SJSA1 (cell line): ENCODE results near the gene RANBP17. TPM values are rescaled to one million over a fixed set of nuclear protein-coding genes. Genes with fewer than 3 reads are reported as not detected.

Experiments
- DNase-seq, 2 experiments: peaks; one replicate each; pipeline ENCODE4 v3.0.0-alpha.2; 2015 to 2020; ENCODE audit warnings: low spot score in 2 of 2, low read depth in 1 of 2
- H3K27ac ChIP-seq: fragments of 250-450 bp; sonication (Bioruptor Pico); 2 replicates; pipeline ENCODE4 v1.5.1; 2020; ENCODE audit warnings: mild to moderate bottlenecking, moderate library complexity
- H3K27me3 ChIP-seq: fragments of 250-450 bp; sonication (Bioruptor Pico); replicated peaks from 2 replicates; pipeline ENCODE4 v1.5.1; 2020; ENCODE audit warnings: mild to moderate bottlenecking, moderate library complexity
- H3K36me3 ChIP-seq: fragments of 250-450 bp; sonication (Bioruptor Pico); 2 replicates; pipeline ENCODE4 v1.5.1; 2020; ENCODE audit warnings: mild to moderate bottlenecking
- H3K4me1 ChIP-seq: fragments of 250-450 bp; sonication (Bioruptor Pico); replicated peaks from 2 replicates; pipeline ENCODE4 v1.6.1; 2021; ENCODE audit warnings: mild to moderate bottlenecking
- H3K4me3 ChIP-seq: fragments of 250-450 bp; sonication (Bioruptor Pico); 2 replicates; pipeline ENCODE4 v1.5.1; 2020; ENCODE audit warnings: mild to moderate bottlenecking
- H3K9me3 ChIP-seq: fragments of 250-450 bp; sonication (Bioruptor Pico); replicated peaks from 2 replicates; pipeline ENCODE4 v1.5.1; 2020; ENCODE audit warnings: mild to moderate bottlenecking
- total RNA-seq: library from RNA; depleted of rRNA; stranded (reverse); fragments of >200 nt; shearing (Covaris generic); gene quantifications from 2 replicates; pipeline ENCODE4 v1.2.3, GENCODE V29; 2014

RANBP17 gene
- total RNA-seq, 1 experiment from 2014 or later = 24.6 TPM

DNA sequence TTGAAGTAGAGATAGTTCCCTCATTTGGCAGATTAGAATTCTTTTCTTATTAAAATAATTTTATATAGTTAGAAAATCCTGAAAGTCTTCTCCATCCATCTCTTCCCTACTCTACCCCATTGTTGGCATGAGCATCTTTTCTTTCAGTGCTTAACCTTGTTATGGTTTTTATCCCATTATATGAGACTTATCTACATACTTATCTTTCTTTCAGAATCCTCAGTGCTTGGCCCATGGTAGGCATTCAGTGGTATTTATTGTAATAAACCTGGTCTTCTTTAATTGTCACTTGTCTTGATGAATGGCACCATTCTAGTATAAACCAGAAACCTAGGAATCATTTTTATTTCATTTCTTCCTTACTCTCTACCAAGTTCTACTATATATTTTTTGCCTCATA is 277.4 kb downstream of the RANBP17 start:
- H3K4me3 ChIP-seq = no peak overlapping the region
- no peaks in the 10 kb centered on the region for H3K36me3 ChIP-seq
- no peaks in the 10 kb centered on the region for H3K27me3 ChIP-seq
- 0 out of 2 replicates have a peak, but pooled peaks cover 7% of the 10 kb centered on the region for H3K4me1 ChIP-seq
- no peak overlapping the region for H3K27ac ChIP-seq
- no peaks in the 10 kb centered on the region for H3K9me3 ChIP-seq
- DNase-seq = no peak

DNA sequence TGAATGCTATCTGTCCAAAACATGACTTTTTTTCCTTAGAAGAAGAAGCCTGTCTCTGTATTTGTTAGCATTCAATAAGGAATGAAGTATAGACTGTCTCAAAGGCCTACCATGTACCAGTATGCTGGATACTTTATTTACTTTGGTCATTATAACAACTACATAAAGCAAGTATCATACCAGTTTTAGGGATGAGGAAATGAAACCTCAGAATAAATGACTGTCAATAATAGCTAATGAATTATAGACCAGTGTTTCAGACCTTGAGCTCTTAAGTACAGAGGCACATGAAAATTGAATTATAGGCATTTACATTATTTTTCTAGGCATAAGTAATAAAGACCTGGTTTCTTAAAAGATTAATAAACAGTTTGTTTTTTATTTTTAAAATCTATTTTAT is 280.8 kb downstream of the RANBP17 start:
- DNase-seq = no peak
- Histone ChIP-seq H3K27me3 (no peaks in the 10 kb centered on the region), H3K9me3 (no peaks in the 10 kb centered on the region), H3K4me3 (no peak overlapping the region), H3K27ac (no peak overlapping the region), H3K36me3 (no peaks in the 10 kb centered on the region), H3K4me1 (0 out of 2 replicates have a peak, but pooled peaks cover 7% of the 10 kb centered on the region)

DNA sequence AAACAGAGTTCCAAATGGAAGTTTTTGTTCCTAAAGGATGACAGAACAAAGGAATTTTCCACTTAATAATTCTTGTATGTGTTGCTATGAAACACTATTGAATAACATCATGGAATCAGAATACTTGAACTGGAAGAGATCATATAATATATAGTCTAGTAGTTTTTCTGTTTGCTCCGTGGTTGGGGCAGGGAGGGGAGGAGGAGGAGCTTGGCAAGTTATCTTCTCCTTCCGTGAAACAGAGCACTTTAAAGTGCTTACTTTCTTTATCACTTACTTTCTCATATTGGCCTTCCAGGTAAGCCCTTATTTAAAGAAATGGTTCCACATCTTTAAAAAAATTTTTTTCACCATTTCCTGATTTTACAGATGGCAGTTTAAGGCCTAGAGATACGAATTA is 281.4 kb downstream of the RANBP17 start:
- Histone ChIP-seq H3K27ac (no peak overlapping the region), H3K4me1 (0 out of 2 replicates have a peak, but pooled peaks cover 4% of the 10 kb centered on the region), H3K4me3 (no peak overlapping the region), H3K9me3 (no peaks in the 10 kb centered on the region), H3K36me3 (no peaks in the 10 kb centered on the region), H3K27me3 (no peaks in the 10 kb centered on the region)
- DNase-seq = no peak

DNA sequence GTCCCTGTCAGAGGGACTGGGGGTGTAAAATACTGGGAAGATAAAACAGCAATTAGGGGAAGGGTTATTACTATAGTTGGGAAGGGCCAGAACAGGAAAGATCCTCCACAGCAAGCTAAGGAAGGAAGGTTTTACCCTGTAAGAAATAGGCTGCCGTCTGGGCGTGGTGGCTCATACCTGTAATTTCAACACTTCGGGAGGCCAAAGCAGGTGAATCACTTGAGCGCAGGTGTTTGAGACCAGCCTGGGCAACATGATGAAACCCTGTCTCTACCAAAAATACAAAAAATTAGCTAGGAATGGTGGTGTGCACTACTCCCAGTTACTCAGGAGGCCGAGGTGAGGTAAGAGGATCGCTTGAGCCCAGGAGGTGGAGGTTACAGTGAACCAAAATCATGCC is 282.1 kb downstream of the RANBP17 start:
- Histone ChIP-seq H3K27ac (no peak overlapping the region), H3K9me3 (no peaks in the 10 kb centered on the region), H3K4me1 (no peaks in the 10 kb centered on the region), H3K4me3 (no peak overlapping the region), H3K27me3 (no peaks in the 10 kb centered on the region), H3K36me3 (no peaks in the 10 kb centered on the region)
- no peak for DNase-seq

- no peaks in the 10 kb centered on the region for H3K9me3 ChIP-seq
- DNase-seq = no peak
- H3K36me3 ChIP-seq = no peaks in the 10 kb centered on the region
- no peak overlapping the region for H3K27ac ChIP-seq
- H3K4me3 ChIP-seq = no peak overlapping the region
- no peaks in the 10 kb centered on the region for H3K4me1 ChIP-seq
- no peaks in the 10 kb centered on the region for H3K27me3 ChIP-seq
These were observed 287.5 kb downstream of the RANBP17 start for GRCh38 chr5:171149333-171149732.

GRCh38 chr5:171149772-171150171 is 288.0 kb downstream of the RANBP17 start:
- DNase-seq = no peak
- no peaks in the 10 kb centered on the region for H3K9me3 ChIP-seq
- H3K27me3 ChIP-seq = no peaks in the 10 kb centered on the region
- no peaks in the 10 kb centered on the region for H3K4me1 ChIP-seq
- no peak overlapping the region for H3K27ac ChIP-seq
- no peak overlapping the region for H3K4me3 ChIP-seq
- no peaks in the 10 kb centered on the region for H3K36me3 ChIP-seq

DNA sequence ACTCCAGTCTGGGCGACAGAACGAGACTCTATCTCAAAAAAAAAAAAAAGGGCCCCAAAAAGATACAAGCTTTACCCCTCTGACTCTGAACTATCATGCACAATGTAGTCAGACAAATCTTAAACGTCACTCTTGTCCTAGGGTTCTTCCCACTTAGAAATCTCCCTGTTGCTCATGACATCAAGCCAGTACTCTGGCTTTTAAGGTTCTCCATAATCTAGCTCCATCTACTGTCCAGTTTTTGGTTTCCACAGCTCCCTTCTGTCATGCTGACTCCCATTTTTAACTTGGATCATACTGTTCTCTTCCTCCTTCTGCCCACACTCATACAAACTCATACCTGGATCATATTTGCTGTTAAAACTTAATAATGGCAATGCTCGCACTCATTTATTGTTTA is 290.6 kb downstream of the RANBP17 start:
- peak in 1 of 2 experiments; percentile 20 for DNase-seq
- Histone ChIP-seq H3K4me1 (no peaks in the 10 kb centered on the region), H3K27ac (no peak overlapping the region), H3K9me3 (no peaks in the 10 kb centered on the region), H3K4me3 (no peak overlapping the region), H3K36me3 (no peaks in the 10 kb centered on the region), H3K27me3 (no peaks in the 10 kb centered on the region)

DNA sequence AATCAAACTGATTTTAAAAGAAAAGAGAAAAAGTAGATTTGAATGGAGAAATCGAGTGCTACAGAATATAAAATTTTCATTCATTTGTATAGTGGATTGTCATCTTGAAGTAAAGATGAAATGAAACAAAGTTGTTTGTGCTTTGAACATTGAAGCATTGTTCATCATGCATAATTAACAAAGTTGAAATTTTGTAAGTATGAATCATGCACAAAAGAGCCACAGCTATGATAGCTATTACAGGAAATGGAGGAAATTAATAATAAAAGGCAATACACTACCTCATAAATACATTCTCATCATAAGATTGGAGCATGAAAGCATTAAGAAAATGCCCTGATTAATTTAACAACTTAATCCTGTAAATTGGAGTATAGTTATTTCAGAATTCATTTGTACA is 293.8 kb downstream of the RANBP17 start:
- DNase-seq = no peak
- no peaks in the 10 kb centered on the region for H3K36me3 ChIP-seq
- no peaks in the 10 kb centered on the region for H3K4me1 ChIP-seq
- no peak overlapping the region for H3K4me3 ChIP-seq
- no peak overlapping the region for H3K27ac ChIP-seq
- H3K9me3 ChIP-seq = no peaks in the 10 kb centered on the region
- no peaks in the 10 kb centered on the region for H3K27me3 ChIP-seq

GRCh38 chr5:171157276-171157675 is 295.5 kb downstream of the RANBP17 start:
- DNase-seq = no peak
- Histone ChIP-seq H3K4me1 (no peaks in the 10 kb centered on the region), H3K27ac (no peak overlapping the region), H3K9me3 (no peaks in the 10 kb centered on the region), H3K4me3 (no peak overlapping the region), H3K27me3 (no peaks in the 10 kb centered on the region), H3K36me3 (no peaks in the 10 kb centered on the region)

DNA sequence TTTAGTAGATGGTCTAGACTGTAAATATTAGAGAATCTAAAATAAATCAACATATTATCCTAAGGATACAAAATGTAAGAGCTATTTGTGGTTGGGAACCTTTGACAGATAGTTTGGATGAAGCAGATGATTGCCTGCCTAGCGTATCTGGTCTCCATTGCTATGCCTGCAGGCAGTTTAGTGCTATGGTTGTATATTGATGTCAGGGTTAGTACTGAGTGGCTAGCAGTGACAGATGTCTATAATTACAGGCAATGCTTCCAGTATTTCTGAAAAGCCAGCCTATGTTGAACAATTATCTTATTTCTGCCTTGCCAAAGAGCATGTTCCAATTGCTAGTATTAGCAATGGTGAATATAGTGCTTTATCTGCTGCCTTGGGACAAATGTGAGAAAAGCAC is 296.0 kb downstream of the RANBP17 start:
- no peaks in the 10 kb centered on the region for H3K27me3 ChIP-seq
- no peak overlapping the region for H3K27ac ChIP-seq

GRCh38 chr5:171158581-171158980 is 296.8 kb downstream of the RANBP17 start:
- no peak overlapping the region for H3K27ac ChIP-seq
- no peaks in the 10 kb centered on the region for H3K27me3 ChIP-seq
- no peaks in the 10 kb centered on the region for H3K36me3 ChIP-seq
- no peaks in the 10 kb centered on the region for H3K9me3 ChIP-seq
- DNase-seq = no peak
- H3K4me1 ChIP-seq = no peaks in the 10 kb centered on the region
- H3K4me3 ChIP-seq = no peak overlapping the region

More for the DNA sequence above, 296.0 kb downstream of the RANBP17 start:
- Histone ChIP-seq H3K4me3 (no peak overlapping the region), H3K4me1 (no peaks in the 10 kb centered on the region), H3K9me3 (no peaks in the 10 kb centered on the region), H3K36me3 (no peaks in the 10 kb centered on the region)
- no peak for DNase-seq

DNA sequence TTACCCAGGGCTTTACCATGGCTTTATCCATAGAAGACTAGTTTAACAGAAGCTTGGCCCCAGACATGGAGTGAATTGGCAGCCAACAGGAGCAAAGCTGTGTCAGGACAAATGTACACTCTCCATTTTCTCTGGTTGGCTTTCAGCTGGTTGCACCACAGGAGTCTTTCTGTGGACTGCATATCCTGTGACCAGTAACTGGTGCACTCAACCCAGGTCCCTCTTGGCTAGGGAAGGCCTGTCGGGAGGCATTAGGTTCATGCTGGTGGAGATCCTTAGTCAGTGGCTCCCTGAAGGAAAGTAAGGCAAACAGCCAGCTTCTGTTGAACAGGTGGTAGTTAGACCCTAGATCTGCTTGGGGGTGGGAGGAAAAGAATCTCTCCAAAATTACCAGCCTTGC is 300.3 kb downstream of the RANBP17 start:
- no peak overlapping the region for H3K4me3 ChIP-seq
- H3K27ac ChIP-seq = no peak overlapping the region
- H3K4me1 ChIP-seq = no peaks in the 10 kb centered on the region
- no peak for DNase-seq
- no peaks in the 10 kb centered on the region for H3K36me3 ChIP-seq
- H3K27me3 ChIP-seq = no peaks in the 10 kb centered on the region
- no peaks in the 10 kb centered on the region for H3K9me3 ChIP-seq

DNA sequence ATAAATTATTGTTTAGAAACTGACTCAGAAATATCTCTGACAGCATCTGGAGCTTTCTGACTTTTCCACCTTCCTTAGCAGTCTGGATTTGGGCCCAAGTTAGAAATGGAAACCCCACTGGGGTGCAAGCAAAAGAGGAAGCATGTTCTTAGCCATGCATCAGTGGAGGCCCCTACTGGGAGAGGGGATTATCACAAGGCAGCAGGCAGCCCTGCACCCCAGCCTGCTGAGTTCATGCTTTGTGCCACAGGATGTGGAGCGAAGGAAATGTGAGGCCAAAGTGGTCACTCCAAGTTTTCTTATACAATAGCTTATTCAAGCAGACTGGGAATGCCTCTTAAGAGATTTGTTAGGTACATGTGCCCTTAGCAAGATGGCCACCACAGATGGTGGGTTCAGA is 300.8 kb downstream of the RANBP17 start:
- H3K27me3 ChIP-seq = no peaks in the 10 kb centered on the region
- H3K9me3 ChIP-seq = no peaks in the 10 kb centered on the region
- H3K36me3 ChIP-seq = no peaks in the 10 kb centered on the region
- no peak overlapping the region for H3K27ac ChIP-seq
- H3K4me3 ChIP-seq = no peak overlapping the region
- H3K4me1 ChIP-seq = no peaks in the 10 kb centered on the region
- DNase-seq = peak in 1 of 2 experiments; percentile 52

DNA sequence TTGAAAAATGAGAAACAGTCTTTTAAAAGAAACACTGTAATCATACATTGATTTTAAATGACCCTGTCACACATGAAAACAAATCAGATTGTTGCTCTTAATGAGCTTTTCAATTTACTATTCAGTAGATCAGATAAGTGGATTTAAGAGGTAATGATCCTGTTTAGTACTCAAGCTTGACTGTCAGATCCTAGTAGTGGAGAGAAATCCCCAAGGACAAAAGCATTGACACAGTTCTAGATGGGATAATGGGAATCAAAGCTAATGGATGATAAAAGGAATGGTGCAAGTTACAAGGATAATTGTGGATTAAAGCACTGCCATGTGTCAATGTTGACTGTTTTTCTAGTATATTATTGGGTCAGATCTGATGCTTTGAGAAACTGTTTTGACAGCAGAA is 304.9 kb downstream of the RANBP17 start:
- no peaks in the 10 kb centered on the region for H3K36me3 ChIP-seq
- no peaks in the 10 kb centered on the region for H3K9me3 ChIP-seq
- no peaks in the 10 kb centered on the region for H3K27me3 ChIP-seq
- H3K27ac ChIP-seq = no peak overlapping the region
- no peak overlapping the region for H3K4me3 ChIP-seq
- H3K4me1 ChIP-seq = no peaks in the 10 kb centered on the region
- no peak for DNase-seq

- Histone ChIP-seq H3K27ac (no peak overlapping the region), H3K4me1 (no peaks in the 10 kb centered on the region), H3K36me3 (no peaks in the 10 kb centered on the region), H3K9me3 (no peaks in the 10 kb centered on the region), H3K27me3 (no peaks in the 10 kb centered on the region), H3K4me3 (no peak overlapping the region)
- no peak for DNase-seq
These were observed 306.4 kb downstream of the RANBP17 start for GRCh38 chr5:171168171-171168570.
